ENCODE data around the gene NIPSNAP3A.
"Not testable (repeated sequence)": the region's sequence is repeated elsewhere in the genome, so short reads cannot be mapped to it uniquely, and the experiment has no call there.

Gene NIPSNAP3A

DNA sequence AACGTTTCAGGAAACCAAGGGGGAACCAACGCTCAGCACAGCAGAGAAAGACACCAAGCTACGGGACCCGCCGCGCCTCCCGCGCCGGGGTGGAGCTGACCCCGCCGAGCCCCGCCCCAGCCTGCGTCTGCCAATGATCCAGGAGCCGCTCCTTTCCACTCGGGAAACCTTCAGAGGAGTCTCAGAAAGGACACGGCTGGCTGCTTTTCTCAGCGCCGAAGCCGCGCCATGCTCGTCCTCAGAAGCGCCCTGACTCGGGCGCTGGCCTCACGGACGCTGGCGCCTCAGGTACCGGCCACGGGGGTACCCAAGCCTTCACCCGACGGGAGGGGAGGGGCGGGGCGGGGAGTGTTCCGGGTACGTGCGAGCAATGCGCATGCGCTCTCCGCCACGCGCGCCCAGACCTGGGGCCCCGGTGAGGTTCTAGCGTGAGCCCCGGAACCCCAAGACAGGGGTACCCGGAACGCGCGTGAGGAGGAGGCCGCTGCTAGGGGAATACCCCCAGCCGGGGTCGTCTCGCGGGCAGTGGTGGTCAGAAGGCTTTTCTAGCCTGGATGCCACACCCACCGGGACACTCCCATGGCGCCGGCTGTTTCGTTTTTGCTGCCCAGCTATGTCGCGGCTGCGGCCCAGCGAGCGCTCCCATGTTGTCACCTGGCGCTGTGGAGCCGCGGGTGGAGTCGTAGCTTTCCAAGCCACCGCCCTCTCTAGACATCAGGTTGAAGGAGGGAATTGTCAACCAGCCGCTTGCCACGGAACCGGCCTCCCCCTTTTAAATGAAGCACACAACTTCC lies at the start of gene NIPSNAP3A:
Gene NIPSNAP3A (plus strand): TSS at position 119 of the 794 bp plus-strand sequence. CDS start 110 bp downstream, at position 229.
- DNase-seq, result peak; percentile 57

GRCh38 chr9:104700306-104700705 lies 47.2 kb upstream of the NIPSNAP3A start:
- DNase-seq, result no peak

DNA sequence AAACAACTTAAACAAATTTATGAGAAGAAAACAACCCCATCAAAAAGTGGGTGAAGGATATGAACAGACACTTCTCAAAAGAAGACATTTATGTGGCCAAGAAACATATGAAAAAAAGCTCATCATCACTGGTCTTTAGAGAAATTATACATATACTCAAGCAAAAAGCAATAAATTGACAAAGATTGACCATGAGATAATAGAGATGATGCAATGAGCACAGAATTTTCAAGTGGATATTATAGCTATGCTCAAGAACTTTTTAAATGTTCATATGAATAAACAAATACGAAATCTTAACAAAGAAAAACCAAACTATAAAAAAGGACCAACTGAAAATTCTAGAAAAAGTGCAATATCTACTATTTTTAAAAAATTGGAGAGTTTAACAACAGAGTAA lies 38.7 kb upstream of the NIPSNAP3A start:
- DNase-seq, result not testable (repeated sequence)

GRCh38 chr9:104711604-104712003 lies 35.9 kb upstream of the NIPSNAP3A start:
- no peak for DNase-seq

GRCh38 chr9:104725014-104725413 lies 22.5 kb upstream of the NIPSNAP3A start:
- DNase-seq, result no peak

DNA sequence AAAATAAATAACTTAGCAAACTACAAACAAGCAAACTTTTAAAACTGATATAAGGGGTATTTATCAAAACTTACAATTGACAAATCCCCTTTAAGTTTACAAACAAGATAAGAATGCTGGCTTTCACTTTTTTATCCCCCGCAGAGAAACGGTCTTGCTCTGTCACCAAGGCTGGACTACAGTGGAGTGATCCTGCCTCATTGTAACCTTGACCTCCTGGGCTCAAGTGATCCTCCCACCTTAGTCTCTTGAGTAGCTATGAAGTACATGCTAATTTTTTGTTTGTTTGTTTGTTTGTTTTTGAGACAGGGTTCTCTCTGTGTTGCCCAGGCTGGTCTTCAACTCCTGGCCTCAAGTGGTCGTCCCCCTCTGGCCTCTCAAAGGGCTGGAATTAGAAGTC lies 9.0 kb upstream of the NIPSNAP3A start:
- DNase-seq, result no peak

GRCh38 chr9:104740621-104741020 lies 6.9 kb upstream of the NIPSNAP3A start:
- no peak for DNase-seq

DNA sequence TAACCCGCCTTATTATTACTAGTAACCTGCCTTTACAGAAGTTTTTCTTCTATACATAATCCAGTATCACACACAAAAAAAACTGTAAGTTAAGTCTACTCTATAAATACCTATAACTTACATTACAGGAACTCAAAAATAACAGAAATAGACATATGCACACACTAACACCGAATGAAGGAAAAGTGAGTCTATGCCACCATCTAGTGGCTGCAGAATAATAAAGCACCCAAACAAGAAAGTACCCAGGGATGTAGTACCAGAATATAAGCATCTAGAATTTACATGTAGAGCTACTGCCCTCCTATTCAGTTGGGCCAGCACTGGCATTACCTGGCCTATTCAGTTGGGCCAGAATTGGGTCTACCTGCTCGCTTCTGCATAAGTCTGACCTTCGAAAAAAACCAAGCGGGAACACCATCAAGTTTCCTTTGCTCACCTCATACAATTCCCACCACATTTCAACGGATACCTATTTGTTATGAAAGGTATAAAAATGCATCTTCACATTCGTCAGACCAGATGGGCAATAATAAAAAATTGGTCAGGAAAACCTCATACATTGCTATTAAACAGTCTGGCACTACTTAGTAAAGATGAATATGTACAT lies 4.0 kb upstream of the NIPSNAP3A start:
- peak; percentile 44 for DNase-seq

- no peak for DNase-seq
These were observed 1.6 kb upstream of the NIPSNAP3A start for GRCh38 chr9:104745852-104746251.

DNA sequence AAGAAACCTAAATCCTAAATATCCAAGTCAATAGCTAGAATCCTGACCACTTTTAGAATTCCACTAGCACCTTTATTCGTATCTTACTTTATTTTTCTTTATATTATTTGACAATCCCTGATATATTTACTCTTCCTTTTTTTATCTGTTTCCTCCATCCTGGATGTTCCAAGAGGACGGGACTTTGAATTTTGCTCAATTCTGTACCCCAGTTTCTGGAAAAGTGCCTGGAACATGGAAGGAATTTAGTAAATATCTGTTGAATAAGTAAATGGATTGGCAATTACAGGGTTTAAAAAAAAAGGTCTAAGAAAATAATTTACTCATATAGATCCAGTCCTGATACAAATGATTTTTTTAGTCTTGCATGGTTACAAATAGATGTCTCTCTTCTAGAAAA lies 1.2 kb upstream of the NIPSNAP3A start:
- DNase-seq, result no peak

GRCh38 chr9:104746798-104747197 lies 685 bp upstream of the NIPSNAP3A start:
- DNase-seq, result no peak

DNA sequence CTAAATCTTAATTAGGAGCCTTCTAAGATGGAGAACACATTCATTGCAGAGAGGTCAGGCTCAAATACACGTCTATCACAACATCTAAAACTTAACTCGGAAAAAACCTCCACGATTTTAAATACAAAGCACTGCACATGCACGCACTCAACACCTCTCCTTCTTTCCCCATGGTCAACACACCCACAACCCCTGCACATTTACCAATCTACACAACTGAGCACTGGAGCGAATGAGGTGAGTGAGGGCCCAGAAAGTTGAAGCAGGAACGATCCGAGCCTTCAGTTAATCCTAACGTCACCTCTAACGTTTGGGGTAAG lies 278 bp upstream of the NIPSNAP3A start:
- no peak for DNase-seq

DNA sequence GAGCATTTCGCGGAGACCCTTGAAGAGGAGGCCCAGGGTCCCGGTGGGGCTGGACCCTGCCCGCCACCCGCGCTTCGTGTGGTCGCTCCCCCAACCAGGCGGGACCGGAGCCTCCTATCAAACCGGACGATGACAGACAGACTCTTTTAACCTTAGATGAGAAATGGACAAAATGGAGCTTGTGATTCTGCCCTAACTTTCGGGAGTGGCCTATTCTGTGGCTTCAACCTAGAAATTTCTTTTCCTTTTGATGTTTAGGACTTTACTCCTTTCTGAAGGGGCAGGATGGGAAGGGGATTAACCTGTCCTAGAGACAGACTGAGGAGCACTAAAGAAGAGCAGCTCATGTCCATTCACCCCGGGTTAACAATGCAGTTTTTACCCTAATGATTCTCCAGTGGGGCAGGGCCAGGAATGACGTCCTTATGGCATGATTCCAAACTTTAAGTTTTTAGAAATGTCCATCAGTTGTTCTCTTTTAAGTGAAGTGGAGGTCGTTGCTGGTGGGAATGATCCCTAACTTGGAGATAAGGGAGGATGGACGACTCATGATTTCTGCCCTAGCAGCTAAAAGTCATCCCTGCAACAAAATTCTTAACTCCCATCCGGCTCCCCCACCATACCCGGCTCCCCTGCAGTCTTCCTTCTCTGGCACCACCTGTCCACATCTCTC lies 1.0 kb downstream of the NIPSNAP3A start:
- no peak for DNase-seq

- DNase-seq, result no peak
These were observed 2.8 kb downstream of the NIPSNAP3A start for GRCh38 chr9:104750185-104750767.

DNA sequence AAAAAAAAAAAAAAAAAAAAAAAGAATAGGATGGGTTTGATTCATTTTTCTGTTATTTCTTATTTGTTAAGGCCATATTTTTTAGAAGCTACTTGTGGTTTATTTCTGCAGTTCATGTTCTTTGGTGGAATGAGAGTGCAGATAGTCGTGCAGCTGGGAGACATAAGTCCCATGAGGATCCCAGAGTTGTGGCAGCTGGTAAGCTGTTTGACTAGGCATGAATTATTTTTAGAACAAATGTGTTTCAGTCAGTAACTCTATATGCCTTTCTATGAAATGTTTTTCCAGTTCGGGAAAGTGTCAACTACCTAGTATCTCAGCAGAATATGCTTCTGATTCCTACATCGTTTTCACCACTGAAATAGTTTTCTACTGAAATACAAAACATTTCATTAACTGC lies 11.5 kb downstream of the NIPSNAP3A start:
- DNase-seq, result no peak

- no peak for DNase-seq
These were observed 17.7 kb downstream of the NIPSNAP3A start for GRCh38 chr9:104765138-104765537.

DNA sequence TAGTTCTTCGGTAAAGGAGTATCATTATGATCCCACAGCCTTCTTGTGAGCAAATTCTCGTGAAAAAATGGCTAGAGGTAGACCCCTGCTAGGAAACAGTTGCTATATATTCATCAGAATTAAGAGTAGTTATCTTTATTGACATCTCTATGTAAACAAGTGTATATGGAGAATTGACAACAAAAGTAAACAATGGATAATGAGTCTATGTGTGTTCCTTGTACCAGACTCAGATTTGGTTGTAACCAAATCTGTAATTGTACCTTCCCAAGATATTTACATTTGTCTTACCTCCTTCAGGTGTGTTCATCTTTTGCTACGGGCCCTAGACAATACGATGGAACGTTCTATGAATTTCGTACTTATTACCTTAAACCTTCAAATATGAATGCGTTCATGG lies 18.5 kb downstream of the NIPSNAP3A start:
- no peak for DNase-seq

GRCh38 chr9:104767507-104767906 lies 20.0 kb downstream of the NIPSNAP3A start:
- DNase-seq, result no peak

- not testable (repeated sequence) for DNase-seq
These were observed 21.5 kb downstream of the NIPSNAP3A start for GRCh38 chr9:104769029-104769428.

DNA sequence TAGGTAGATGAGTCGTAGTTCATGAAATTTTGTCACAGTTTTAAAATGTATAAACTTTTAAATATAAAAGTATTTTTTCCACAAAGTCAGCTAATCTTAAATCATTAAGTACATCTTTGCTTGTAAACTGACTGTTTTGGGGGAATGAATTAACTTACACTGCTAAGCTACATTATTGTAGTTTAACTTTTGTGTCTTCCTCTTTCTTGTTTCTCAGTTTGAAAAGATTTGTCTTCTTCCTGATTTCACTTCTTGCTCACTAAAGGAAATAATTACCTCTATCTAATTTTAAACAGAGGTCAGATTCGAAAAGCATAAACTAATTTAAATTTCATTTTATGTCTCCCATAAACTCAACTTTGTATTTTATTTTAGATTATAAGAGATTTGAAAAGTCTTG lies 22.2 kb downstream of the NIPSNAP3A start:
- DNase-seq, result no peak

DNA sequence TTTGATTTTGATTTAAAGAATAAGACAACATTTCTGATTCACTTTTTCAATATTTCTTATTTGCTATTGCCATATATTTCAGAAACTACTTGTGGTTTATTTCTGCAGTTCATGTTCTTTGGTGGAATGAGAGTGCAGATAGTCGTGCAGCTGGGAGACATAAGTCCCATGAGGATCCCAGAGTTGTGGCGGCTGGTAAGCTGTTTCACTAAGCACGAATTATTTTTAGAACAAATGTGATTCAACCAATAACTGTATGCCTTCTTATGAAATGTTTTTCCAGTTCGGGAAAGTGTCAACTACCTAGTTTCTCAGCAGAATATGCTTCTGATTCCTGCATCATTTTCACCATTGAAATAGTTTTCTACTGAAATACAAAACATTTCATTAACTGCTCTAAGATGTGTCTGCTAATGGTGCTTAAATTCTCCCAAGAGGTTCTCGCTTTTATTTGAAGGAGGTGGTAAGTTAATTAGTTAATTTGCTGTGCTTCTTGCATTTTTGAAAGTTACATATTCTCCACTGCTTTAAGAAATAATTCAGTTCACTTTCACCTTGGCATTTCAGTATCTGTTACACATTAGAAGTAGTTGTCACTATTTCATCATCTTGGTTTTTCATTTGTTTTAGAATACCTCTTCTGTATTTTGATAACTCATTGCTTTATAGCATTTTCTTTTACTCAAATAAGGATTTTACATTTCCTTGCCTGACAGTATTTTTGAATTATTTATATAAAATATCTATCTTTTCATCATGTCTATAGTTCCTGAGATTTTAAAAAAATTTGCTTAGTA lies 25.4 kb downstream of the NIPSNAP3A start:
- no peak for DNase-seq

- DNase-seq, result no peak
These were observed 26.6 kb downstream of the NIPSNAP3A start for GRCh38 chr9:104774132-104774531.

All from DMS79 treated with DMSO at 0.1 percent for 48 hours (cell line).